GM19452 (cell line): ENCODE results near the gene SMIM43.
"Not testable (repeated sequence)": the region's sequence is repeated elsewhere in the genome, so short reads cannot be mapped to it uniquely, and the experiment has no call there.

Source experiments
- ATAC-seq: cut with Tn5 transposase; IDR thresholded peaks from one replicate; pipeline ENCODE4 v1.9.1; 2021; ENCODE audit not compliant: unreplicated experiment

The SMIM43 gene

GRCh38 chr4:121784401-121784800 is 19.4 kb upstream of the SMIM43 start:
- ATAC-seq: no peak

GRCh38 chr4:121783210-121783609 is 18.2 kb upstream of the SMIM43 start:
- no peak for ATAC-seq

GRCh38 chr4:121778991-121779628 is 14.1 kb upstream of the SMIM43 start:
- ATAC-seq: no peak

GRCh38 chr4:121777625-121778024 is 12.7 kb upstream of the SMIM43 start:
- ATAC-seq: peak; percentile 56

GRCh38 chr4:121776610-121777401 is 11.8 kb upstream of the SMIM43 start:
- no peak for ATAC-seq

GRCh38 chr4:121773883-121774282 is 8.9 kb upstream of the SMIM43 start:
- no peak for ATAC-seq

GRCh38 chr4:121771869-121772268 is 6.9 kb upstream of the SMIM43 start:
- no peak for ATAC-seq

GRCh38 chr4:121769341-121769740 is 4.4 kb upstream of the SMIM43 start:
- no peak for ATAC-seq

- no peak for ATAC-seq
These were observed 2.2 kb upstream of the SMIM43 start for GRCh38 chr4:121767166-121767565.

- ATAC-seq: no peak
These were observed 1.1 kb upstream of the SMIM43 start for GRCh38 chr4:121765971-121766538.

GRCh38 chr4:121765368-121765705 is 373 bp upstream of the SMIM43 start:
- ATAC-seq: no peak

- ATAC-seq: no peak
These were observed 662 bp downstream of the SMIM43 start for GRCh38 chr4:121764303-121764701.

GRCh38 chr4:121760205-121760604 is 4.8 kb downstream of the SMIM43 start:
- no peak for ATAC-seq

- no peak for ATAC-seq
These were observed 5.9 kb downstream of the SMIM43 start for GRCh38 chr4:121758925-121759568.

GRCh38 chr4:121752142-121752541 is 12.8 kb downstream of the SMIM43 start:
- ATAC-seq: not testable (repeated sequence)

- no peak for ATAC-seq
These were observed 15.7 kb downstream of the SMIM43 start for GRCh38 chr4:121749225-121749624.

GRCh38 chr4:121742794-121743193 is 22.2 kb downstream of the SMIM43 start:
- no peak for ATAC-seq

- ATAC-seq: no peak
These were observed 23.2 kb downstream of the SMIM43 start for GRCh38 chr4:121741751-121742150.

GRCh38 chr4:121740796-121741409 is 24.1 kb downstream of the SMIM43 start:
- ATAC-seq: no peak

- no peak for ATAC-seq
These were observed 25.4 kb downstream of the SMIM43 start for GRCh38 chr4:121739575-121739974.

GRCh38 chr4:121738780-121739535 is 26.0 kb downstream of the SMIM43 start:
- no peak for ATAC-seq
